Astrocyte of the hippocampus (primary cell): Measurements from ENCODE around the gene PCDH10.

Source experiments
- DNase-seq: peaks from one replicate; pipeline ENCODE4 v3.0.0; 2011; ENCODE audit warnings: low read depth, low spot score

Gene PCDH10

GRCh38 chr4:133149932-133150471 lies 908 bp downstream of the PCDH10 start:
- DNase-seq: no peak

GRCh38 chr4:133150486-133151340 lies 1.6 kb downstream of the PCDH10 start:
- DNase-seq: peak; percentile 59

- DNase-seq: no peak
Observed at GRCh38 chr4:133151341-133151690, 2.2 kb downstream of the PCDH10 start.

- DNase-seq: peak; percentile 70
Observed at GRCh38 chr4:133151691-133152329, 2.7 kb downstream of the PCDH10 start.

GRCh38 chr4:133152330-133152821 lies 3.3 kb downstream of the PCDH10 start:
- peak; percentile 63 for DNase-seq

GRCh38 chr4:133152831-133153481 lies 3.9 kb downstream of the PCDH10 start:
- peak; percentile 56 for DNase-seq

- peak; percentile 74 for DNase-seq
Observed at GRCh38 chr4:133154725-133155124, 5.6 kb downstream of the PCDH10 start.

GRCh38 chr4:133156096-133156495 lies 7.0 kb downstream of the PCDH10 start:
- DNase-seq: peak; percentile 78

GRCh38 chr4:133156556-133156955 lies 7.5 kb downstream of the PCDH10 start:
- DNase-seq: no peak

GRCh38 chr4:133157460-133158160 lies 8.5 kb downstream of the PCDH10 start:
- no peak for DNase-seq

- no peak for DNase-seq
Observed at GRCh38 chr4:133160853-133161252, 11.8 kb downstream of the PCDH10 start.

- no peak for DNase-seq
Observed at GRCh38 chr4:133161570-133162295, 12.6 kb downstream of the PCDH10 start.

- no peak for DNase-seq
Observed at GRCh38 chr4:133162941-133163340, 13.8 kb downstream of the PCDH10 start.

- DNase-seq: peak; percentile 50
Observed at GRCh38 chr4:133178956-133179355, 29.9 kb downstream of the PCDH10 start.

- DNase-seq: no peak
Observed at GRCh38 chr4:133186210-133186609, 37.1 kb downstream of the PCDH10 start.

- peak; percentile 39 for DNase-seq
Observed at GRCh38 chr4:133186845-133187244, 37.8 kb downstream of the PCDH10 start.

GRCh38 chr4:133188433-133189146 lies 39.5 kb downstream of the PCDH10 start:
- DNase-seq: no peak

GRCh38 chr4:133189147-133189517 lies 40.0 kb downstream of the PCDH10 start:
- DNase-seq: no peak

- no peak for DNase-seq
Observed at GRCh38 chr4:133190098-133190497, 41.0 kb downstream of the PCDH10 start.

- no peak for DNase-seq
Observed at GRCh38 chr4:133208694-133209285, 59.7 kb downstream of the PCDH10 start.
